Suprapubic skin (tissue), 4 donors: ENCODE results near the gene NRXN3. TPM values are rescaled to one million over a fixed set of nuclear protein-coding genes. Genes with fewer than 3 reads are reported as not detected.

Experiments used
- DNase-seq, 2 donors: peaks; one replicate each; pipeline ENCODE4 v3.0.0-alpha.2; 2019; ENCODE audit warnings: low spot score in 2 of 2
- H3K27ac ChIP-seq: fragments of 200-600 bp; sonication (generic); one replicate; pipeline ENCODE4 v1.5.1; 2019
- H3K27me3 ChIP-seq: fragments of 200-600 bp; sonication (generic); one replicate; pipeline ENCODE4 v1.5.1; 2019
- H3K36me3 ChIP-seq: fragments of 200-600 bp; sonication (generic); one replicate; pipeline ENCODE4 v1.5.1; 2019
- H3K4me1 ChIP-seq: fragments of 200-600 bp; sonication (generic); one replicate; pipeline ENCODE4 v1.5.1; 2019
- H3K4me3 ChIP-seq: fragments of 200-600 bp; sonication (generic); one replicate; pipeline ENCODE4 v1.5.1; 2019; ENCODE audit warnings: mild to moderate bottlenecking
- H3K9me3 ChIP-seq: fragments of 200-600 bp; sonication (generic); one replicate; pipeline ENCODE4 v1.5.1; 2019
- CTCF ChIP-seq, 2 donors: fragments of 200-600 bp in 1 of 2; fragments of 450-650 bp in 1 of 2; sonication (generic) in 1 of 2; IDR thresholded peaks; one replicate each; pipeline ENCODE4 v1.5.1; 2016 to 2019; ENCODE audit warnings: antibody characterized with exemption in 2 of 2, mild to moderate bottlenecking in 1 of 2, moderate library complexity in 1 of 2
- EP300 ChIP-seq: sonication (generic); formaldehyde crosslinking; IDR thresholded peaks from one replicate; pipeline ENCODE4 v1.6.1; 2017; ENCODE audit warnings: antibody characterized with exemption
- POLR2A ChIP-seq, 2 donors: fragments of 450-650 bp; IDR thresholded peaks; one replicate each; pipeline ENCODE4 v1.6.1; 2017; ENCODE audit warnings: antibody characterized with exemption in 2 of 2, mild to moderate bottlenecking in 2 of 2, moderate library complexity in 2 of 2
- POLR2AphosphoS5 ChIP-seq, 3 donors: sonication (generic); formaldehyde crosslinking; IDR thresholded peaks; one replicate each; pipeline ENCODE4 v1.6.1; 2017; ENCODE audit warnings: antibody characterized with exemption in 3 of 3
- WGBS: methylation state at CpG from one replicate; pipeline ENCODE4 v1.1.5; 2018; 5-methylcytosine and 5-hydroxymethylcytosine counted together
- total RNA-seq, 4 donors: library from RNA; depleted of rRNA; stranded (reverse); fragments of >200 nt; gene quantifications; one replicate each; pipeline ENCODE4 v1.1.0, GENCODE V29; 2016

Gene NRXN3
- total RNA-seq, 4 donors from 2014 or later, result 0.79 to 4.3 (median 3.3) TPM

- peaks cover 3% of the 10 kb centered on the region for H3K27me3 ChIP-seq
- no peaks in the 10 kb centered on the region for H3K9me3 ChIP-seq
- no peak overlapping the region for H3K4me3 ChIP-seq
- TF ChIP-seq POLR2AphosphoS5 (IDR thresholded peaks at IDR 0.05), result no peak
- no peak for TF ChIP-seq CTCF (IDR thresholded peaks at IDR 0.05)
- TF ChIP-seq EP300, result no peak
- TF ChIP-seq POLR2A (IDR thresholded peaks at IDR 0.05), result no peak
- no peaks in the 10 kb centered on the region for H3K36me3 ChIP-seq
- no peak for DNase-seq
- whole genome bisulfite sequencing, result 80% methylated on average over 6 of the region's 6 CpGs
- H3K27ac ChIP-seq, result no peak overlapping the region
- H3K4me1 ChIP-seq, result no peaks in the 10 kb centered on the region
Measured at GRCh38 chr14:78195431-78195830, 25.3 kb downstream of the NRXN3 start.

GRCh38 chr14:78196323-78196722, 26.1 kb downstream of the NRXN3 start:
- no peaks in the 10 kb centered on the region for H3K4me1 ChIP-seq
- H3K27ac ChIP-seq, result no peak overlapping the region
- DNase-seq, result no peak
- 89% methylated on average over 2 of the region's 2 CpGs for WGBS
- H3K4me3 ChIP-seq, result no peak overlapping the region
- no peaks in the 10 kb centered on the region for H3K36me3 ChIP-seq
- TF ChIP-seq POLR2A (IDR thresholded peaks at IDR 0.05) (no peak), CTCF (IDR thresholded peaks at IDR 0.05) (no peak), POLR2AphosphoS5 (IDR thresholded peaks at IDR 0.05) (no peak), EP300 (no peak)
- H3K9me3 ChIP-seq, result no peaks in the 10 kb centered on the region
- peaks cover 4% of the 10 kb centered on the region for H3K27me3 ChIP-seq

- TF ChIP-seq POLR2A (IDR thresholded peaks at IDR 0.05) (no peak), EP300 (no peak), CTCF (IDR thresholded peaks at IDR 0.05) (no peak), POLR2AphosphoS5 (IDR thresholded peaks at IDR 0.05) (no peak)
- no peaks in the 10 kb centered on the region for H3K36me3 ChIP-seq
- peaks cover 10% of the 10 kb centered on the region for H3K27me3 ChIP-seq
- H3K4me3 ChIP-seq, result no peak overlapping the region
- no peaks in the 10 kb centered on the region for H3K4me1 ChIP-seq
- no peak overlapping the region for H3K27ac ChIP-seq
- DNase-seq, result no peak
- no peaks in the 10 kb centered on the region for H3K9me3 ChIP-seq
- 66% methylated on average over 8 of the region's 8 CpGs for WGBS
Measured at GRCh38 chr14:78197051-78197450, 26.9 kb downstream of the NRXN3 start.

- Histone ChIP-seq H3K27ac (no peak overlapping the region), H3K4me3 (no peak overlapping the region), H3K36me3 (no peaks in the 10 kb centered on the region), H3K4me1 (no peaks in the 10 kb centered on the region), H3K9me3 (no peaks in the 10 kb centered on the region), H3K27me3 (peaks cover 10% of the 10 kb centered on the region)
- no peak for TF ChIP-seq POLR2A (IDR thresholded peaks at IDR 0.05)
- no peak for TF ChIP-seq POLR2AphosphoS5 (IDR thresholded peaks at IDR 0.05)
- no peak for TF ChIP-seq CTCF (IDR thresholded peaks at IDR 0.05)
- no peak for TF ChIP-seq EP300
- 53% methylated on average over 5 of the region's 5 CpGs for WGBS
- DNase-seq, result no peak
Measured at GRCh38 chr14:78202163-78202562, 32.0 kb downstream of the NRXN3 start.

GRCh38 chr14:78202976-78203375, 32.8 kb downstream of the NRXN3 start:
- H3K27ac ChIP-seq, result no peak overlapping the region
- H3K36me3 ChIP-seq, result no peaks in the 10 kb centered on the region
- no peak overlapping the region for H3K4me3 ChIP-seq
- 12% methylated on average over 1 of the region's 1 CpG for WGBS
- DNase-seq, result no peak
- H3K27me3 ChIP-seq, result peaks cover 7% of the 10 kb centered on the region
- H3K9me3 ChIP-seq, result no peaks in the 10 kb centered on the region
- TF ChIP-seq CTCF (IDR thresholded peaks at IDR 0.05) (no peak), EP300 (no peak), POLR2AphosphoS5 (IDR thresholded peaks at IDR 0.05) (no peak), POLR2A (IDR thresholded peaks at IDR 0.05) (no peak)
- no peaks in the 10 kb centered on the region for H3K4me1 ChIP-seq
